ENCODE measurements around the gene B3GLCT.

GRCh38 chr13:31331068-31331467 lies 131.3 kb downstream of the B3GLCT start:
- TF ChIP-seq CTCF (IDR thresholded peaks at IDR 0.05; ENCODE audit: low read length), result no peak
- TF ChIP-seq EZH2 (optimal IDR thresholded peaks at IDR 0.05; ENCODE audit: low read depth, low read length), result no peak
